Kidney epithelial cell (primary cell): Measurements from ENCODE around the gene CFAP251. TPM values are rescaled to one million over a fixed set of nuclear protein-coding genes. Genes with fewer than 3 reads are reported as not detected.

Source experiments
- DNase-seq: peaks from one replicate; pipeline ENCODE4 v3.0.0-alpha.2; 2010; ENCODE audit warnings: low read depth
- H3K27me3 ChIP-seq: 2 replicates; pipeline ENCODE4 v1.6.0; 2011; ENCODE audit warnings: low read length; ENCODE audit not compliant: control insufficient read depth, insufficient read depth
- H3K36me3 ChIP-seq: 2 replicates; pipeline ENCODE4 v1.5.1; 2011; ENCODE audit warnings: low read length; ENCODE audit not compliant: control insufficient read depth, insufficient read depth
- H3K4me3 ChIP-seq: 2 replicates; pipeline ENCODE4 v1.5.1; 2011; ENCODE audit warnings: low read depth, mild to moderate bottlenecking, control low read depth, low read length
- CTCF ChIP-seq: IDR thresholded peaks from 2 replicates; pipeline ENCODE4 v1.5.1; 2011; ENCODE audit warnings: mild to moderate bottlenecking, moderate library complexity, low read length, control low read depth, inconsistent platforms; ENCODE audit not compliant: insufficient read depth, poor library complexity, severe bottlenecking
- total RNA-seq: library from RNA; depleted of rRNA; stranded (reverse); fragments of >200 nt; gene quantifications from 2 replicates; pipeline ENCODE4 v1.2.3, GENCODE V29; 2015

The CFAP251 gene
- total RNA-seq, 1 donor from 2014 or later, result 3.7 TPM

GRCh38 chr12:121955258-121956237 lies 37.2 kb downstream of the CFAP251 start:
- peak; percentile 64 for TF ChIP-seq CTCF
- DNase-seq, result no peak
- Histone ChIP-seq H3K4me3 (no peak overlapping the region), H3K36me3 (no peaks in the 10 kb centered on the region), H3K27me3 (no peaks in the 10 kb centered on the region)

GRCh38 chr12:121957861-121958515 lies 39.6 kb downstream of the CFAP251 start:
- H3K27me3 ChIP-seq, result no peaks in the 10 kb centered on the region
- no peak overlapping the region for H3K4me3 ChIP-seq
- TF ChIP-seq CTCF, result no peak
- H3K36me3 ChIP-seq, result no peaks in the 10 kb centered on the region
- no peak for DNase-seq

- no peak for TF ChIP-seq CTCF
- H3K4me3 ChIP-seq, result no peak overlapping the region
- H3K27me3 ChIP-seq, result no peaks in the 10 kb centered on the region
- DNase-seq, result no peak
- no peaks in the 10 kb centered on the region for H3K36me3 ChIP-seq
Observed at GRCh38 chr12:121958541-121959240, 40.3 kb downstream of the CFAP251 start.

GRCh38 chr12:121960541-121960940 lies 42.1 kb downstream of the CFAP251 start:
- no peak overlapping the region for H3K4me3 ChIP-seq
- H3K27me3 ChIP-seq, result no peaks in the 10 kb centered on the region
- H3K36me3 ChIP-seq, result no peaks in the 10 kb centered on the region
- TF ChIP-seq CTCF, result no peak
- no peak for DNase-seq

GRCh38 chr12:121961195-121961879 lies 42.9 kb downstream of the CFAP251 start:
- TF ChIP-seq CTCF, result no peak
- H3K4me3 ChIP-seq, result no peak overlapping the region
- H3K27me3 ChIP-seq, result no peaks in the 10 kb centered on the region
- no peaks in the 10 kb centered on the region for H3K36me3 ChIP-seq
- DNase-seq, result no peak
